HUES64 (cell line): ENCODE results near the gene CDKN2AIPNL.

Experiments
- H3K27ac ChIP-seq: 2 replicates; pipeline ENCODE4 v1.7.0; 2013; ENCODE audit warnings: low read depth, low read length, inconsistent platforms
- H3K27me3 ChIP-seq: 2 replicates; pipeline ENCODE4 v1.6.1; 2013; ENCODE audit warnings: mild to moderate bottlenecking, low read length; ENCODE audit not compliant: insufficient read depth
- H3K36me3 ChIP-seq: 2 replicates; pipeline ENCODE4 v1.6.1; 2013; ENCODE audit warnings: mild to moderate bottlenecking, low read length; ENCODE audit not compliant: insufficient read depth
- H3K4me1 ChIP-seq: 2 replicates; pipeline ENCODE4 v1.6.1; 2013; ENCODE audit warnings: mild to moderate bottlenecking, low read length, moderate library complexity; ENCODE audit not compliant: insufficient read depth
- H3K4me3 ChIP-seq: 2 replicates; pipeline ENCODE4 v1.5.1; 2013; ENCODE audit warnings: mild to moderate bottlenecking, low read length, moderate library complexity
- H3K9ac ChIP-seq: 2 replicates; pipeline ENCODE4 v1.6.1; 2013; ENCODE audit warnings: mild to moderate bottlenecking, low read depth, low read length
- H3K9me3 ChIP-seq: 2 replicates; pipeline ENCODE4 v1.6.1; 2013; ENCODE audit warnings: low read depth, low read length; ENCODE audit not compliant: insufficient read depth
- WGBS: fragments of 150-250, 120-280 bp; methylation state at CpG from one replicate; pipeline ENCODE4 v1.1.7; 2013; ENCODE audit warnings: missing lambda C conversion rate; 5-methylcytosine and 5-hydroxymethylcytosine counted together

Gene CDKN2AIPNL

DNA sequence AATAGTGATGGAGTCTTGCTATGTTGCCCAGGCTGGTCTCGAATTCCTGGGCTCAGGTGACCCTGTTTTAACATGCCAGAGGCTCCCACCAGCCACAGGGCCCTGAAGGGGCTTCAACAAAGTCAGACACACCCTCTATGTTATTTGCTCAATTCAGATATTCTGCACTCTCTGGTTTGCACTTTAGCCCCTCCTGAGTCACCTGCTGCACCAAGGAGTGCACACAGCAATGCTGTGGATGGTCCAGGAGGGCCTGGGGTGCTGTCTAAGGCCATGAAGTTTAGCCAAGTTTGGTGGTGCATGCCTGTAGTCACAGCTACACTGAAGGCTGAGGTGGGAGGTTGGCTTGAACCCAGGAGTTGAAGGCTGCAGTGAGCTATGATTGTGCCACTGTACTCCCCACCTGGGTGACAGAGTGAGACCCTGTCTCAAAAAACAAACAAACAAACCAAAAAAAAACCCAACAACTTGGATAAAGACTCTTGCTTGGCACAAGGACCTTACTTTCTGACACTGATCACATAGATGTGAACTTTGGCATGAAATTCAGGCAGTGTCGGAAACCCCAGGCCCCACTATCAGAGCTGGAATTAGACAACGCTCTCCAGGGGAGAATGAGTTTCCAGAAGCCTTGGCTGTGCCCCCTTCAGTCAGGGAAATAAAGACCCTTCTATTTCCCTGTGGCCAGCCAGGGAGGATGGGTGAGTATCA is 39.7 kb upstream of the CDKN2AIPNL start:
- H3K9ac ChIP-seq: no peak overlapping the region
- H3K27ac ChIP-seq: no peak overlapping the region
- no peaks in the 10 kb centered on the region; the same call in 1 of the 2 replicates for H3K4me1 ChIP-seq
- no peak overlapping the region for H3K4me3 ChIP-seq
- WGBS: 95% methylated on average over 3 of the region's 3 CpGs
- no peaks in the 10 kb centered on the region for H3K9me3 ChIP-seq
- no peaks in the 10 kb centered on the region for H3K36me3 ChIP-seq
- no peaks in the 10 kb centered on the region for H3K27me3 ChIP-seq

DNA sequence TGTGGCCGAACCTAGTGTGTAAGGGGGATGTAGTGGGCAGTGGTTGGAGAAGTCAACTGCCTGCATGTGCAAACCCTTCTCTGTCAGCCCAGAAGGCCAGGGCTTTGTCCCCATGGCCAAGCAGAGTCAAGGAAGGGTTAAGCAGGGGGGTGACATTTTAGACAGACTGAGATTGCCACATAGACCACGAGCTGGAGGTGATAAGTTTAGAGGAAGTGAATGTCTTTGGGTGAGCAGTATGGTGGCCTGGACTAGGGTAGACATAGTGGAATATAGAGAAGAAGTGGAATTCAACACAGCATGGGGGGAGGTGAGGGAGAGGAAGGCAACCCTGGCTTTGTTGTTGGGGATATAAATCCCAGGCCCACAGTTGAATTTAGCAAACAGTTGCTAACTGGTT is 38.7 kb upstream of the CDKN2AIPNL start:
- Histone ChIP-seq H3K27me3 (no peaks in the 10 kb centered on the region), H3K27ac (no peak overlapping the region), H3K4me1 (no peaks in the 10 kb centered on the region; the same call in 1 of the 2 replicates), H3K36me3 (no peaks in the 10 kb centered on the region), H3K4me3 (no peak overlapping the region), H3K9ac (no peak overlapping the region), H3K9me3 (no peaks in the 10 kb centered on the region)
- 90% methylated on average over 2 of the region's 2 CpGs for WGBS

- WGBS: 89% methylated on average over 2 of the region's 2 CpGs
- Histone ChIP-seq H3K36me3 (no peaks in the 10 kb centered on the region), H3K27me3 (no peaks in the 10 kb centered on the region), H3K4me3 (no peak overlapping the region), H3K9ac (no peak overlapping the region), H3K4me1 (no peaks in the 10 kb centered on the region; the same call in 1 of the 2 replicates), H3K9me3 (no peaks in the 10 kb centered on the region), H3K27ac (no peak overlapping the region)
Observed at GRCh38 chr5:134449167-134449566, 37.5 kb upstream of the CDKN2AIPNL start.

DNA sequence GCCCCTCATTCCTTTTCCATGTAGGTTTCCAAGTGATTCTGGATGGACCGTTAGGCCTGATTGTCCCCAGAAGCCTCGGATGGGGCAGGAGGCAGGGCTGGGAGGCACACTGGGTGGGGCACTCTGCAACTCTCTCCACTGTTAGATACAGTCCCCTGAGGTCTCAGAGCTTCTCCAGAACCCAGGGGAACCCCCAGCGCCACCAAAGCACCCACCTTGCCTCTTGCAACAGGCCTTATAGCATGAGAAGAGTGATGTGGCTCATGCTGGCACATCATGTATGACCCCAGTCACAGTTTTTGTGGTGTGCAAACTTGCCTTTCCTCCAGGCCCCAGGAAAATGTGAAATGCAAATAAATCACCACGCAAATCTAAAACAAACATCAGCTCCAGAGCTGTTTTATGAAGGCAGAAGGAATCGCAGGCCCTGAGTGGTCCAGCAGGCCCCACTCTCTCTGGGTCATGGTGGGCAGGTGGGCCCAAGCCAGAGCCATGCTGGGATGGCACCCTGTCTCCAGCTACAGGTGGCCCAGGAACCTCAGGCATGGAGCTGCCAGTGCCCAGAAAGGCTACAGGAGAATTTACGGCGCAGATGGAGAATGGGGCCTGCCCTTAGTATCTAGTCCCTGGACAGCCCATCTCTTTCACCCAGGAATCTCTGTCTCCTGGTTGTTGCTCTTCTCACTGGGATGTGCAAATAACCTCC is 36.3 kb upstream of the CDKN2AIPNL start:
- no peak overlapping the region for H3K27ac ChIP-seq
- no peaks in the 10 kb centered on the region; the same call in 1 of the 2 replicates for H3K4me1 ChIP-seq
- no peak overlapping the region for H3K9ac ChIP-seq
- no peak overlapping the region for H3K4me3 ChIP-seq
- 92% methylated on average over 7 of the region's 7 CpGs for WGBS
- no peaks in the 10 kb centered on the region for H3K27me3 ChIP-seq
- no peaks in the 10 kb centered on the region for H3K9me3 ChIP-seq
- H3K36me3 ChIP-seq: no peaks in the 10 kb centered on the region

- Histone ChIP-seq H3K9ac (no peak overlapping the region), H3K4me1 (no peaks in the 10 kb centered on the region; the same call in 1 of the 2 replicates), H3K27ac (no peak overlapping the region), H3K4me3 (no peak overlapping the region), H3K9me3 (no peaks in the 10 kb centered on the region), H3K27me3 (no peaks in the 10 kb centered on the region), H3K36me3 (no peaks in the 10 kb centered on the region)
- 68% methylated on average over 2 of the region's 2 CpGs for WGBS
Observed at GRCh38 chr5:134446938-134447337, 35.3 kb upstream of the CDKN2AIPNL start.

- H3K27me3 ChIP-seq: no peaks in the 10 kb centered on the region
- no peak overlapping the region for H3K4me3 ChIP-seq
- no peaks in the 10 kb centered on the region for H3K36me3 ChIP-seq
- H3K4me1 ChIP-seq: no peaks in the 10 kb centered on the region
- no peaks in the 10 kb centered on the region for H3K9me3 ChIP-seq
- WGBS: 92% methylated on average over 8 of the region's 8 CpGs
- H3K27ac ChIP-seq: no peak overlapping the region
- H3K9ac ChIP-seq: no peak overlapping the region
Observed at GRCh38 chr5:134445856-134446818, 34.5 kb upstream of the CDKN2AIPNL start.

- H3K27ac ChIP-seq: no peak overlapping the region
- no peaks in the 10 kb centered on the region for H3K36me3 ChIP-seq
- H3K9me3 ChIP-seq: no peaks in the 10 kb centered on the region
- H3K4me3 ChIP-seq: no peak overlapping the region
- H3K27me3 ChIP-seq: no peaks in the 10 kb centered on the region
- H3K9ac ChIP-seq: no peak overlapping the region
- 96% methylated on average over 5 of the region's 5 CpGs for WGBS
- no peaks in the 10 kb centered on the region; the same call in 1 of the 2 replicates for H3K4me1 ChIP-seq
Observed at GRCh38 chr5:134444941-134445471, 33.3 kb upstream of the CDKN2AIPNL start.

DNA sequence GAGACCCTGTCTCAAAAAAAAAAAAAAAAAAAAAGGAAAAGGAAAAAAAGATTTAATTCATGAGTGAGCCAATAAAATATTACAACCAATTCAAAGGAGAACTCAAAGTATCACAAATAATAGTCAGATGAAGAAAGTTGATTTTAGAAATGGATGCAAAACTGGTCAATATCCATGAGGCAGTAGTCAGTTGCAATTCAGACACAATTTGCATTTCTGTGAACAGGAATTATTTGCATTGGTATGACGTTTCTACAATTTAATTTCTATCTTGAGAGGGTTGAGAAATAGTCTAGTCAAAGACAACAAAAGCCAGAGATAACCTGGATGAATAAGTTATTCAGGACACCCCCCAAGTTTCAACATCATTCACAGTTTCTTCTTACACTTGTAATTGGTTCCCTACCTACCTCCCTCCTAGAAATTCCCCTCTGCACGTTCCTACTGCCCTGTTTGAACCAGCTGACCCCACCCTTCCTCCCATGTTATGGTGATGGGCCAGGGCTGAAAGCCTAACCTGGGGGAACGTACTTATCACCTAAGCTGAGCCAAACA is 28.6 kb upstream of the CDKN2AIPNL start:
- no peaks in the 10 kb centered on the region for H3K9me3 ChIP-seq
- H3K4me1 ChIP-seq: peaks cover 7% of the 10 kb centered on the region
- no peaks in the 10 kb centered on the region for H3K27me3 ChIP-seq
- WGBS: 60% methylated on average over 3 of the region's 3 CpGs
- no peak overlapping the region for H3K9ac ChIP-seq
- H3K27ac ChIP-seq: no peak overlapping the region
- H3K36me3 ChIP-seq: peaks cover 2% of the 10 kb centered on the region; the same call in 1 of the 2 replicates
- H3K4me3 ChIP-seq: no peak overlapping the region

DNA sequence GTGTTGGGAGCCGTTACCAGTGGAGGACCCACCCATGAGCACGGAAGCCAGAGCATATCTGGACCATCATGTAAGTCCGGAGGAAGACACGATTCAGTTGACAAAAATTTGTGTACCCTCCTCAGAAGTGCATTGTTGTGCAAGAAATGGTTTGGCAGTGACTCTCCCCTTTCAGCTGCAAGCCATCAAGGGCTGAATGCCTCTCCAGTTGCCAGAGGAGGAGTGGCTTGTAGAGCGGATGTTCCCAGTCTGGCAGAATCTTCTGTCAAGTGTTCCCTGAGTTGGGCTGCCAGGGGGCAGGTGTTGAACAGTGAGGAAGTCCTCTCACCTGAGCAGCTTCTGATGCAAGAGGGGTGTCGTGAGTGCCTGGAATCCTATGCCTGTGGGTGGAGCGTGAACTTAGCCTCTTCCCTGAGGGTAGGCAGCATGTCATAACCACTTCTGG is 27.6 kb upstream of the CDKN2AIPNL start:
- Histone ChIP-seq H3K27me3 (no peaks in the 10 kb centered on the region), H3K4me3 (no peak overlapping the region), H3K4me1 (peaks cover 7% of the 10 kb centered on the region), H3K27ac (no peak overlapping the region; the same call in 1 of the 2 replicates), H3K36me3 (peaks cover 2% of the 10 kb centered on the region; the same call in 1 of the 2 replicates), H3K9ac (no peak overlapping the region), H3K9me3 (no peaks in the 10 kb centered on the region)
- WGBS: 63% methylated on average over 7 of the region's 7 CpGs

GRCh38 chr5:134438721-134439123 is 27.0 kb upstream of the CDKN2AIPNL start:
- Histone ChIP-seq H3K9ac (no peak overlapping the region), H3K36me3 (peaks cover 2% of the 10 kb centered on the region; the same call in 1 of the 2 replicates), H3K27ac (no peak overlapping the region), H3K27me3 (no peaks in the 10 kb centered on the region), H3K4me3 (no peak overlapping the region), H3K9me3 (no peaks in the 10 kb centered on the region), H3K4me1 (peaks cover 7% of the 10 kb centered on the region)
- WGBS: 98% methylated on average over 7 of the region's 7 CpGs
